Gastrocnemius medialis (tissue), 4 donors: ENCODE measurements around the gene CLCA4.

Experiments
- POLR2A ChIP-seq, 2 donors: fragments of 450-650 bp; IDR thresholded peaks; one replicate each; pipeline ENCODE4 v1.6.1; 2017; ENCODE audit warnings: antibody characterized with exemption in 2 of 2, mild to moderate bottlenecking in 2 of 2, moderate library complexity in 2 of 2
- TF ChIP-seq, protein P1 (sequence below), 5 experiments: fragments of 450-650 bp in 3 of 5; fragments of 200-600 bp in 2 of 5; sonication (generic) in 2 of 5; IDR thresholded peaks in 4 of 5; conservative IDR thresholded peaks in 1 of 5; 1 replicate in 4 of 5; 2 replicates in 1 of 5; pipeline ENCODE4 v1.5.1; 2016 to 2019; ENCODE audit warnings: antibody characterized with exemption in 5 of 5, mild to moderate bottlenecking in 3 of 5, moderate library complexity in 3 of 5

DNA sequence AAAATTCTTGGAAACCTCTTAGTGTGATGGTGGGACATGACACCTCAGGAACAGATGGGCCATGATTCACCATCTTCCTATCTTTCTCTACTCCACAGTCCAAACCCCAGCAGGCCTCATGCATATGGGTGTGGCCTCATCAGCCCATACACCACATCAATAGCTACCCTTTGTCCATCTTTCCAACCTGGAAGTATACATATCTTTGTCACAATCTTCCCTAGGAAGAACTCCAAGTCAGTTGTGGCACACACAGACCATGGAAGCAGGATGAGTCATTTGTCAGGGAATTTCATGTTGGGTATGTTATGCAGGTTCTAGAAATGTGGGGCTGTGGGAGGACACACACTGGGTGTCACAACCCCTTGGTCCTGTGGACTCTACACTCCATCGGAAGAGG lies 30.5 kb upstream of the CLCA4 start:
- TF ChIP-seq, protein P1, sequence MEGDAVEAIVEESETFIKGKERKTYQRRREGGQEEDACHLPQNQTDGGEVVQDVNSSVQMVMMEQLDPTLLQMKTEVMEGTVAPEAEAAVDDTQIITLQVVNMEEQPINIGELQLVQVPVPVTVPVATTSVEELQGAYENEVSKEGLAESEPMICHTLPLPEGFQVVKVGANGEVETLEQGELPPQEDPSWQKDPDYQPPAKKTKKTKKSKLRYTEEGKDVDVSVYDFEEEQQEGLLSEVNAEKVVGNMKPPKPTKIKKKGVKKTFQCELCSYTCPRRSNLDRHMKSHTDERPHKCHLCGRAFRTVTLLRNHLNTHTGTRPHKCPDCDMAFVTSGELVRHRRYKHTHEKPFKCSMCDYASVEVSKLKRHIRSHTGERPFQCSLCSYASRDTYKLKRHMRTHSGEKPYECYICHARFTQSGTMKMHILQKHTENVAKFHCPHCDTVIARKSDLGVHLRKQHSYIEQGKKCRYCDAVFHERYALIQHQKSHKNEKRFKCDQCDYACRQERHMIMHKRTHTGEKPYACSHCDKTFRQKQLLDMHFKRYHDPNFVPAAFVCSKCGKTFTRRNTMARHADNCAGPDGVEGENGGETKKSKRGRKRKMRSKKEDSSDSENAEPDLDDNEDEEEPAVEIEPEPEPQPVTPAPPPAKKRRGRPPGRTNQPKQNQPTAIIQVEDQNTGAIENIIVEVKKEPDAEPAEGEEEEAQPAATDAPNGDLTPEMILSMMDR (IDR thresholded peaks at IDR 0.05 in 4 of 5, conservative IDR thresholded peaks at IDR 0.05 in 1 of 5), result no peak
- no peak for TF ChIP-seq POLR2A (IDR thresholded peaks at IDR 0.05)
